Nephron (organoid): Measurements from ENCODE around the gene ABCC1.
A peak's percentile ranks its signal among the peaks of the same experiment; 100 is the strongest.

Experiments
- H3K27ac Mint-ChIP-seq, 3 experiments: 2 replicates each; pipeline ENCODE4 v1.8.0; 2020; ENCODE audit warnings: mixed read lengths in 3 of 3, mild to moderate bottlenecking in 2 of 3, moderate library complexity in 1 of 3
- H3K27me3 Mint-ChIP-seq: 2 replicates; pipeline ENCODE4 v1.8.0; 2021; ENCODE audit warnings: low read depth, mild to moderate bottlenecking, moderate library complexity, mixed read lengths
- H3K36me3 Mint-ChIP-seq: 2 replicates; pipeline ENCODE4 v1.8.0; 2020; ENCODE audit warnings: low read depth, mixed read lengths
- H3K4me1 Mint-ChIP-seq: 2 replicates; pipeline ENCODE4 v1.8.0; 2020; ENCODE audit warnings: mixed read lengths
- H3K4me3 Mint-ChIP-seq, 3 experiments: 2 replicates each; pipeline ENCODE4 v1.8.0; 2020; ENCODE audit warnings: mild to moderate bottlenecking in 3 of 3, mixed read lengths in 3 of 3, moderate library complexity in 2 of 3
- H3K9me3 Mint-ChIP-seq: 2 replicates; pipeline ENCODE4 v1.8.0; 2020; ENCODE audit warnings: mixed read lengths
- CTCF ChIP-seq, 3 experiments: fragments of 200-600 bp; sonication (generic); IDR thresholded peaks; one replicate each; pipeline ENCODE4 v1.5.0; 2021; ENCODE audit warnings: antibody characterized with exemption in 3 of 3; ENCODE audit not compliant: unreplicated experiment in 3 of 3

Gene ABCC1

GRCh38 chr16:16021988-16022682, 72.7 kb downstream of the ABCC1 start:
- Mint-ChIP-seq H3K4me1 (peaks cover 32% of the 10 kb centered on the region), H3K27ac (peak overlapping the region; percentile 54 to 73 (median 64)), H3K36me3 (peaks cover 29% of the 10 kb centered on the region), H3K4me3 (no peak overlapping the region), H3K9me3 (no peaks in the 10 kb centered on the region), H3K27me3 (no peaks in the 10 kb centered on the region)
- TF ChIP-seq CTCF (IDR thresholded peaks at IDR 0.05; ENCODE audit: unreplicated experiment in 3 of 3): no peak

- peaks cover 32% of the 10 kb centered on the region for H3K4me1 Mint-ChIP-seq
- no peaks in the 10 kb centered on the region for H3K9me3 Mint-ChIP-seq
- peak overlapping the region; percentile 54 to 73 (median 64) for H3K27ac Mint-ChIP-seq
- peaks cover 26% of the 10 kb centered on the region for H3K36me3 Mint-ChIP-seq
- H3K4me3 Mint-ChIP-seq: no peak overlapping the region
- no peaks in the 10 kb centered on the region for H3K27me3 Mint-ChIP-seq
- no peak for TF ChIP-seq CTCF (IDR thresholded peaks at IDR 0.05; ENCODE audit: unreplicated experiment in 3 of 3)
Observed at GRCh38 chr16:16022683-16023064, 73.3 kb downstream of the ABCC1 start.

GRCh38 chr16:16025214-16025968, 76.0 kb downstream of the ABCC1 start:
- Mint-ChIP-seq H3K27me3 (no peaks in the 10 kb centered on the region), H3K9me3 (no peaks in the 10 kb centered on the region), H3K4me3 (no peak overlapping the region), H3K36me3 (peaks cover 7% of the 10 kb centered on the region), H3K4me1 (peaks cover 32% of the 10 kb centered on the region), H3K27ac (peak overlapping the region in 2 of 3 experiments; percentile 21 to 83)
- TF ChIP-seq CTCF (IDR thresholded peaks at IDR 0.05; ENCODE audit: unreplicated experiment in 3 of 3): no peak

- no peaks in the 10 kb centered on the region for H3K9me3 Mint-ChIP-seq
- H3K36me3 Mint-ChIP-seq: peaks cover 12% of the 10 kb centered on the region
- no peak overlapping the region for H3K4me3 Mint-ChIP-seq
- no peak for TF ChIP-seq CTCF (IDR thresholded peaks at IDR 0.05; ENCODE audit: unreplicated experiment in 3 of 3)
- H3K27ac Mint-ChIP-seq: peak overlapping the region in 1 of 3 experiments; percentile 56
- peaks cover 4% of the 10 kb centered on the region for H3K27me3 Mint-ChIP-seq
- peaks cover 10% of the 10 kb centered on the region for H3K4me1 Mint-ChIP-seq
Observed at GRCh38 chr16:16027728-16028310, 78.4 kb downstream of the ABCC1 start.

GRCh38 chr16:16028311-16028999, 79.0 kb downstream of the ABCC1 start:
- Mint-ChIP-seq H3K36me3 (peaks cover 16% of the 10 kb centered on the region), H3K4me3 (no peak overlapping the region), H3K9me3 (no peaks in the 10 kb centered on the region), H3K27me3 (peaks cover 4% of the 10 kb centered on the region), H3K4me1 (peaks cover 4% of the 10 kb centered on the region), H3K27ac (peak overlapping the region in 1 of 3 experiments; percentile 56)
- TF ChIP-seq CTCF (IDR thresholded peaks at IDR 0.05; ENCODE audit: unreplicated experiment in 3 of 3): no peak
